Activated naive CD4-positive, alpha-beta T cell (primary cell): ENCODE data around the gene CHN2.

Experiments used
- DNase-seq, 4 experiments: peaks; one replicate each; lab custom pipeline; 2025; lab: John Stamatoyannopoulos, UW

CHN2 gene

DNA sequence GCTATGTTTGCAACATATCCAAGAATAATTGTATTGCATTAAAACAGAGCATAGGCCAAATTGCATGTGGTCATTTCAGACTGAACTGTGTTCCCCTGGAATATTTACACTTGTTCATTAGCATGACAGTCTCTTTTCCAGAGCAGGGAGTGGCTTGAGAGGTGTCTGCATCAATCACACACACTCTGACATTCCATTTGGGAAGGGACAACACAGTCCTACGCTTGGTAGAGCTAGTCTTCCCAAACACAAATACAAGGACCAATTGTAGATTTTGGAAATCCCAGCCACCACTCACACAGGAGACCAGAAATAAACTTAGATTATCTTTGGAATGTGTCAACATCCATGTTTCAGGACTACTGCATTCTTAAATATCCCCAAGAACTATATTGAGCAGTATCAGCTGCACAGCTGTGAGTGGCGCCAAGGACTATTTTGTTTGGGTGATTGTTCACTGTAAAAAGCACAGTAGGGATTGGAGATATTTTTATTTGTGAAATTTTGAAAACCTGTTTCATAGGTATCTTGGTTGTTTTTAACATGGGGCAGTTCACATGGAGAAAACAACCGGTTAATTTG, 275.5 kb downstream of the CHN2 start:
- DNase-seq = no peak

DNA sequence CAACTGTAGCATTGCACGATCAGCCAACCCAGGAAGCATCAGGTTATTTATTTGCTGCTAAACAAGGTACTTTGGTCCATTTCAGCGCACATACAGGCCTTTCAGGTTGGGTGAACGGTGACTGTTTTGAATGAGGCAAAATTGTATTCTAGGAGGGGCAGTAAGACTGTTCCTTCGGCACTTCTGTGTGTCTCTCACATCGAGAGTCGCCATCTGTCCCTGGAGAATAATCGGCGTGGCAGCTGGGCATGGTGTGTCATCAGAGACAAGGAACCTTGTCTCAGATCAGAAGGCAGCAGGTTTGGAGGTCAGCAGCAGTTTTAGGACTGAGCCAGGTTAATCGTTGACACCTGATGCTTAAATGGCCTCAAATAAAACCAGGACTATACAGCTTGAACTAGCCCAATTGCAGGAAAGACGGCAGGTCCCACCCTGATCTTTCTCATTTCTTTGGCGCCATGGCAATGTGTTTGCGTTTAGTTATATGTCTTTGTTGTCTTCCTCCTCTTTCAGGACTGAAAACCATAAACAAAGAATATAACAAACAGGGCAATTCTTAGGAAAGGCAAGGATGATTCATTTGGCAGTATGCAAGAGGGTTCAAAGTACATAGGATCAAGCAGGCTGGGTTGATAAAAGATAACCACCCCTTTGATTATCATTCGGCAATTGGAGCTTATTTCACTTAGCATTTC, 277.0 kb downstream of the CHN2 start:
- no peak for DNase-seq

DNA sequence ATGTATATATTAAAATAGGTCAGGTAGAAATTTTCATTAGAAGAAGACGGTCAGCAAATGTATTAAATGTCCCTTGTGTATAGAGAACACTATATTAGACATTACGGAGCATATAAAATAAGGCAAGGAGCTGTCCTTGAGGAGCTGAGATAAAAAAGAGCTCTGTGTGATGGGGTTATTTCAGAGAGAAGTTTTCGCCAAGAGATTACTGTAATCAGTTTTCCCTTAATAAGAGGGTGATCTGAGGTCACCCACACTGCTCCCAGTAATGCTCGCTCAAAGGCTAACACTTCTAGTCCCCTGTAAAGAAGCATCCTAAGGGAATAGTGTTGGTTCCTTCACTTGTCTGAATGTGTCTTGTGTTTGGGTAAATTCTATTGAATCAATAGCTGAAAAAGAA, 282.3 kb downstream of the CHN2 start:
- no peak for DNase-seq

DNA sequence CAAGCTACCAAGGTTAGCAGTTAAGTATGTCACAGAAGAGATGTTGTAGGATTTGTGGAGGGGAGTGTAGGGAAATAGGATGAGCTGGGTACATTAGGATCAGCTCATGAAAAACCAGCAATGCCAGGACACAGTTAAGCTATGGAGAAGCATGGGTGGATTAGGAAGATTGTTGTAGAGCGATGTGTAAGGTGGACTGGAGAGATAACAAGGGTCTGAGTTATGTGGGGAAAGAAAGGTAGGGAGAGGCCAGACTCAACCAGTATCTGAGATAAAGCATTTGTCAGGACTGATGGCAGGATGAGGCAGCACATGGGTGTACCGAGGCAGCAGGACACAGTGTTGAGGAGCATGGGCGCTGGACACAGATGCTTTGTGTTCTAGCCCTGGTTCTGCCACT, 283.7 kb downstream of the CHN2 start:
- no peak for DNase-seq

DNA sequence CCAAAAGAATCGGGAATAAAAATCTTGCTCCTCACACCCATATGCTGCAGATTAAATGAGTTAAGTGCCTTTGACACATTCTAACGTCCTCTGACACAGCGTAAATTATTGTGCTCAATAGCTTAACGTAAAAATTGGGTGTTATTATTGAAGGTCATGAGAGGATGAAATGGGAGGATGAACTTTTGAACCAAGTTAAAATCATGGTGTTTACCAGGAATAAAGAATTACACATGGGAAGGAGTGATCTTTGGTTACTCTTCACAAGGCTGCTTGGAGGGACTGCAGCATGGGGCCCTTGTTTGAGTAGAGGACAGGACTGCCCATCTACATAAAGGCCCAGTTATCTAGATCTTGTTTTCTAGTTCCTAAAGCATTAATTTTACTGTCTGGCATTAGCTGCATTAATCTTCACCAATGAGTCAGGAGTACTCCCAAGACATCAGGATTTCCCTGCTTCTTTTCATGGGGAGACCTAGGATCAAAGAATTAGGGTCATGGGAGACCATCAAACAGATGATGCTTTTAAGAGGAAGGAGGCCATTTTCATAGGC, 284.2 kb downstream of the CHN2 start:
- no peak for DNase-seq

DNA sequence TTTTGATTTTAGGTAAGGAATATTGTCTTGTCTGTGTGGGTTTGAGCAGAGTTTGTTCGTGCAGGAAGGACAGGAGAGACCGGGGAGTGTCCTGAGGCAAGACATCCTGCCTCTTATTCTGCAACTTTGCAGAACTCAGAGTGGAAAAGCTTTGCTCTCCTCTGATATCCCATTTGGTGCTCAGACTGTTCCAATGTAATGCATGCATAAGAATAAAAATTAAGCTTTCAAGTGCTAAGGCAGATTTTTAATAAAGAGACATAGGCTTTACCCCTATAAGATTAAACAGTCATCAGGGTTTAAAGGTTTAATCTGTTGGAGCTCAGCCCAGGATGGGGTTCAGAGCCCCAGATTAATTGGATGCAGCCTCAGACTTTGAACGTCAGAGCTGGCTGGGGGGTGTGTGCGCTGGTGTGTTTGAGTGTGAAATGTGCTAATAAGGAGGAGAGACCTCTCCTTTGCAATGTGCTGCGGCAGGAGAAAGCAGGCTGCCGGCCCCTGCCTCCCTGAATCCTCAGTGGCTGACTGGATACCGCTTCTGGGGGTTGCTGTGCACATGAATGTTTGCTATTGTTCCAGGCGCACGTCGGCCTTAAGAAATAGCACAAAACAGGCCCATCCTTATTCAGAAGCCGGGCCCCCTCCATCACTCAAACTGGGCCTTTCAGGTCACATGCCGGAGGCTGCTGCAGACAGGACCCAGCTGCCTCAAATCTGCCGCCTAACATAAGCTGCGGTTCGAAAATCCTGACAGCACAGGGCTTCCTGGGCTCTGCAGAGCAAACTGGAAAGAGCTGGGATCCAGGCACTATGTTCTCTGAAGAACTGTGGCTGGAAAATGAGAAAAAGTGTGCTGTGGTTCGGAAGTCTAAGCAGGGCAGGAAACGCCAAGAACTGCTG, 285.0 kb downstream of the CHN2 start:
- DNase-seq = no peak

DNA sequence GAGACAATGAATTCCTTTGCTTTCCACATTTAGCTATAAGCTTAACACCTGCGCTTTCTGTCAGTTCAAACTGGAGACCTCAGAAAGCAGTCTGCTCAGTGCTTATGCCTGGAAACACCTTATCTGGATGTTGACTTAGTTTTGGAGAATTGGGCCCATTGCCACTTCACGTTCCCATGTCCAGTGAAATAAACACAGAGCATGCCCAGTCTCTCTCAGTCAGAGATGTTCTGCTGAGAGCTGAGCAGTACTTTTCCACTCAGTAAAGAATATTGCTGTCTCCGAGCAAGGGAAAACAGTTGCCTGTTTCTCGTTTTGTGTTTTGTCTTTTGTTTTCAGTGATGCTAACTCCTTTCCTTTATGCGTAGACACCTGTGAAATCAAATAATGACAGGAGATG, 285.9 kb downstream of the CHN2 start:
- DNase-seq = no peak

DNA sequence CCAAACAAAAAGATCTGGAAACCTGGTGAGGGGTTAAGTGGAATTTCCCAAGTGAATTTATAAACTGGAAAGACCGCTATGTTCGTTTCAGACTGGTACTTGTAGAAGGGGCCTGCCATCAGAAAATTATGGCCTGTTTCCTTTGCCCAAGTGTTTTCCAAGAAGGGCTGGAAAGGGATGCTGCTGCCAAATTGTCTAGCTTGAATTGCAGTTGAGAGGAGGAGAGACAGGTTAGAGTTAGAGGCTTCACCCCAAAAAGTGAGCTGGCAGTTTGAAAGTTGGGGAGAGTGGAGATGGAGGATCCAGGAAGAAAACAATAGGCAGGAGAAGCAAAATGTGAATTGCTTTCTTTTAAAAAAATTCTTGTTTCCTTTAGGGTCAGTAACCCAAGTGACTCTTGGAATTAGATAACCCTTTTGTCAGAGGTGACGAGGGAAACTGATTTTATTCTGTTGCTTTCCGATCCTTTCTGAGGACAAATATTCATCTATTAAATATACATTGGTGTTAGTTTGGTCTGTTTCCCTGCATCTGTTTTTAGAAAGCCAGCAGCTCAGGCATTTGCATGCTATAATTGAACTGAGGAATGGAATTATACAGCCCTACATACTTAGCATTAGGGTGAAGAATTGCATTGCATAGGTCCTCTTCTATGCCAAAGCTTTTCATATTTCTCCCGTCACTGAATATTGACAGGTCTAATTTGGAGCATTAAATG, 286.5 kb downstream of the CHN2 start:
- no peak for DNase-seq

DNA sequence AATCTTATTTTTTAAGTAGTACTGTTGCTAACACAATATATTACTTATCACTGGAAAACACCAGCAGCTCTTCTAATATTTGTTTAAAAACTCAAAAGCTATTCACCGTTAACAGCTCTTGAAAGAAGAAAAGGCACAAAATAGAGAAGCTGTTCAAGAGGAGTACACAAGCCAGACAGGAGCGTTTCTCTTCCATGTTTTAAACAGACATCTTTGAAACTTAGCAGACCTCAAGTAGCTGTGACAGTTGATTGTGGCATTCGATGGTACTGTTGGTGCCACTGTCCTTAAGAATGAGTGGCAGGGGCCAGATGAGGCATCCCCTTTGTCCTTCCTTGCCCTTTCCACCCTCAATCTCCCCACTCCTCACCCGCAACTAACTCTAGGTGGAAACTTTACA, 287.5 kb downstream of the CHN2 start:
- DNase-seq = no peak

DNA sequence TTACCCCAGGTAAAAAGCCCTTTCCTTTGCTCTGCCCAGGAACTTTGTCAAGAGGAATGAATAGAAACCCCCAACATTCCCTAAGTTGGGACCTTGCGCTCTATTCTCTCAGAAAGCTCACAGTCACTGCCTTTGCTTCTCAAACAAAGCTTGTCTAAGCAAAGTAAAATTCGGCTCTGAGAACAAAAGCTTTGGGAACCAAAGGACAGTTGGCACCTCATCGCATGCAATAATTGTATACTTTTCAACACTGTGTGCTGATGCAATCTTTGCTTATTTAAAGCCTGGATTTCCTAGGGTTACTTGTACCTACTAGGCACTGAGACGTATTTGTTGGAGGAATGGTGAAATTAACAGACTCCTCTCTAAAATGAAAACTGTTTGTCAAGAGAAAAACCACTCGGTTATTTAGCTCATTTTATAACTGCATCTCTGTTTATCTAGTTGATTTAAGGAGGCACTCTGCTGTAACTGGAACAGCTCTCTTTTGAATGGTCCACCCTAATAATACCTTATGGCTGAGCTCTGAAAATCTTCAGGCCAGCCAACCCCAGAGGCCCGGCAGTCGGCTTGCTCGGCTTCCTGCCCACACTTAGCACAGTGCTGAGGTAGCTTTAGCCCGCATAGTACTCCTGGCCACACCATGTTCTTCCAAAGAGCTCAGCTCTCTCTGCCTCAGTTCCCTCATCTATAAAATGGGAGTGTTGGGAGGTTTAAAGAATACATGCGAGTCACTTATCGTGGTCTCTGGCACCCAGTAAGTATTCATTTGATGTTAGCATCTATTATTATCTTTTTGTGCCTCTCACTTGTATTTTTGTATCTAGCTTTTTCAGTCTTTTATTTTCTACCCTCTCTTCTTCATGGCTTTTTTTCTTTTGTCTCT, 288.9 kb downstream of the CHN2 start:
- DNase-seq = no peak

DNA sequence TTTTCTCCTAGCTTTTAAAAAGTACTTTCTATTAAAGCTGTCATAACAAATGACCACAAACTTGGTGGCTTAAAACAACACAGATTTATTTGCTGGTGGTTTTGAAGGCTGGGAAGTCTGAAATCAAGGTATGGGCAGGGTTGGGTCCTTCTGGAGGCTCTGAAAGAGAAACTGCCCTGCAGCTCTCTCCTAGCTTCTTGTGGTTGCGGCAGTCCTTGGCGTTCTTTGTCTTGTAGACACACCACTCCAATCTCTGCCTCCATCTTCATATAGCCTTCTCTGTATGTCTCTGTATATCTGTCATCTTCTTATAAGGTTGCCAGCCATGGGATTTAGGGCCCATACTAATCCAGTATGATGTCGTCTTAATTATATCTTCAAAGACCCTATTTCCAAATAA, 289.7 kb downstream of the CHN2 start:
- no peak for DNase-seq

DNA sequence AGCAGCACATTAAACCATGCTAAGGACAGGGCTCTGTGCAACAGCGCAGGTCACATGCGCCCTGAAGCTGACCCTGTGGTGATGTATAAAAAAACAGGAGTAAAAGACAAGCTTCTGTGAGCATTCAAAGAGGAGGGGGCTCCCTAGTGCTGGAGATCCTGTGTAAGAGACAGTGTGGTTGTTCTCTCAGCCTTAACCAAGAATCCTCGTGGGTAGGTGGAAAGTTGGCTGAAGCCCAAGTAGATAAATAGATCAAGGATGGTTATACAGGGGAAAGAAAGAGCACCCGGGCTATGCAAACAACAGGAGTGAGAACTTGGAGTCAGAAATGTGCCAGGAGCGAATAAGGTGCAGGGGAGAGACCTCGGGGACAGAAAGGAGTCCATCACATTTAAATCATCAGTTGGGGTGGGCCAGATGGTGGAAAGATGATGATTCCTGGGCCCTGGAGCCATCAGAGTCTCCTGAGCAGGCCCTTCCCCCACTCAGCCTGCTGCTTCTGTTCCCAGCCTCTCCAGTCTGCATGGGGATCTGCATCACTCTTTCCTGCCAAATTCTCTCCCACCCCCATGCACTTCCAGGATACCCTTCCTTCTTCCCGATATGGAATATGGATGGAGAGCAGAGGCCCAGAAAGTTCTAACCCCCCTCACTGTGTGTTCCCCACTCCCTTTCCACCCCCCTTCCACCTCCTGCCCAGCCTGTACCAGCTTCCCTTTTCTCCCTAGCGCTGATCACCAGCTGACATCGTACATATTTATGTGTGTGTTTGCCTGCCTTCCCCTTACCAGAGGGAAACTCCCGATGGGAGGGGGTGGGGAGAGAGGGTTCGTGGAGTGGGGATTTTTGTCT, 291.0 kb downstream of the CHN2 start:
- no peak for DNase-seq

DNA sequence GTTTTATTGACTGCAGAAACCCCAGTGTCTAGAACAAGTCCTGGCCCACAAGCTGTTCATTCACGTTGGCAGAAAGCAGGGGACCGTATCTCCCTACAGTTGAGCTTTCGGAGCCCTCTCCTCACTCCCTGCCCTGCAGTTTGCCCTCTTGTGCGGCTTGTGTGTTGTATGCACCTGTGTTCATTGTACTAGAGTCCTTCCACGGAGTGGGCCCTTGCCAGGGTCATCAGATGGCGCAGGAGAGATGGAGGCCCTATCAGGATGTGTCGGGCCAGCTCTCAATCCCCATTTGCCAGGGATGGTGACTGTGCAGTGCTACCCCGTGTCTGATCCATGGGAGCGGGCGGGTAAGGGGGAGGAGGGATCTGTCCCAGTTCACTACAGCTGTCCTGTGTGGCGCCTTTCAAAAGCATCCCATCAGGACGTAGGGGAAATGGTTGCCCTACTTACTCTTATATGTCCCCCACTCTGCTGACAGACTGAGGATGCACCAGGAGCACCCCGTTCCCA, 291.7 kb downstream of the CHN2 start:
- no peak for DNase-seq

DNA sequence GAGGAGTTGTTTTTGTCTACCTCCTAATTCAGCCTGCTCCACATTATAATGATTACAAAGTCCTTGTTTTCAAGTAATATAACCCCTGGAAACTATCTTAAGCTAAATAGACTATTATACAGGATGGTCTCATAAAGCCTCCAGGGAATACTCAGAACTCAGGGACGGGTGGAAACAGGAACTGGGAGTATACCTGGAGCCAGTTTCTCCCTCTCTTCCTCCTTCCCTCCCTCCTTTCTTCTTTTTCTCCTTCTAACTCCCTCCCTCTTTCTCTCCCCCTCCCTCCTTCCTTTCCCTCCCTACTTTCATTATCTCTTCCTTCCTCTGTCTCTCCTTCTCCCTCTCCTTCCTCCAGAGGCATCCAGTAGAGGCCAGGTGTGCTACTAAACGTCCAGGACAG, 292.8 kb downstream of the CHN2 start:
- DNase-seq = no peak

DNA sequence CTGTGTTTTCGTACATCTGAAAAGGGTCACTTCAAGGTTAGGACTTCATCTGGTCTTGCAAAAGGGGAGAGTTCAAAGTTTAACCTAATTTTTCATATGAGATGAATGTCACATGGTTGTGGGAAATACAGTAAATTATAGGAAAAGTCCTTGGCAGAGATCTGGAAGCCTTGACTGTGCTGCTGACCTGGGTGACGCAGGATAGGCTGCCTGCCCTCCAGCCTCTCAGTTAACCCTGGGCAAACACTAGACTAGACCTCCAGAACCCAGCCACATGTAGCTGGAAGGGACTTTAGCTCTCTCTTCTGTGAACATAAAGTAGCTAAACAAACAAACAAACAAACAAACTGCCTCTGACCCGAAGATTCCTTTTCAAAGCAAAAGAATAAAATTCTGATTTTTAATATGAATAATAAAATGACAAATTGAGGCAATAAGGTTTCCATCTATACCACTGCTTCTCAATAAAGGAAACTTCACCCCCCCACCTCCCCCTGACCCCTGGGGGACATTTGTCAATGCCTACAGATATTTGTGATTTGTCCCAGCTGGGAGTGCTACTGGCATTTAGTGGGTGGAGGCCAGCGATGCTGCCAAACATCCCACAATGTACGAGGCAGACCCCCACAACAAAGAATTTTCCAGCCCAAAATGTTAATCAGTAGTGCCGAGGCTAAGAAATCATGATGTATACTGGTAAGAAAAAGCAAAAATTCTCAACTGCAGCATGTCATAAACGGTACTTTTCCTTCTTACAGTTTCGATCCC, 293.8 kb downstream of the CHN2 start:
- no peak for DNase-seq

DNA sequence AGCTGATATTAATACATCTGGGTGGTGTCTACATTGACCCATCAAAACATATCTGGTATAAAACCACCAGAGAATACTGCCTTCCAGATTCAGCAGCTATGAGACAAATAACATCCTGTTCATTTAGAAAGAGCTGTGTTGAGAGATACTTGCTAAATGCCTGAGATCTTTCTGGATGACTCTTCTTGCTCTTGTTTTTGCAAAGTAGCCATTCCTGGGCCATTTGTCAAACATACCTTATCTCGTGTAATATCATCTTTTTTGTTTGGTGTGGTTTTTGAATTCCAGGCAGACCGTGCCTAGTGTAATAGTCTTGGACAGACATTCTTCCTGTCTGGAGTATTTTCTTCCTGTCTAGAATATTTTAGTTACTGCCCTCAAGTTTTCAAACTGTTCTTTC, 294.4 kb downstream of the CHN2 start:
- no peak for DNase-seq

DNA sequence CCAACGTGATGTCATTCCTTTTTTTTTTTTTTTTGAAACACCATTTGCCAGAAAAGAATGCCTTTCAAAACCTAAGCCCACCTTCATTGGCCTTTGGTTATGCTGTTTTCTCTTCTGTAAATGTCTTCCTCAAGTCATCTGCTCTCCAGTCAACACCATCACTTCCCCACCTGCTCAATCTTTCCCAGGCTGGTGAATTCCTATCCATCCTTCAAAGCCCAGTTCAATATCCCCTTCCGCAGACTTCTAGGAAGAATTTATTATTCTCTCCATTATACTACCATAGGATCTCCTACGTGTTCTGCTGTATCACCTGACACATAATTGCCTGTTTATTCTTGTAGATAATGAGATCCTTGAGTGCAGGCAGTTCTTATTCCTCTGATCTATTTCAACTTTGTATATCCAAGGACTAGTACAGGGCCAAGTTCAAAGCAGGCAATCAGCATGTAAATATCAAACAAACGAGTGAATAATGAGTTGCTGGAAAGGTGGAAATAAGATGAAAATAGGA, 295.6 kb downstream of the CHN2 start:
- DNase-seq = no peak

DNA sequence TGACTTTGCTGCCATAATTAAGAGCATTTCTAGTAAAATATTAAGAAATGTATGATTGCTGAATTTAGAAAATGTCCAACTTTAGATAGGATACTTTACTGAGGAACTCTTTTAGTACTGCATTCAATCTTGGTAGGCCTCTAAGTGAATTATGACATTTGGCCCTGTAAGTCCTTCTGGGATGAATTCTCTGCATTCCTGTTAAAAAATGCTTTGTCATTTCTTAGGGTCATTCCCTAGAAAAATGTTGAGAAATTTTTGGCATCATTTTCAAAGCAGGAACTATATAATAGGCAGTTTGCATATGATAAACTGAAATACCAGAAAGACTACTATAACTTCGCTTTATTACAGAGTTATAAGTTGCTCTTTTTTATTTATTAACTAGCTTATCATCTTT, 299.8 kb downstream of the CHN2 start:
- DNase-seq = no peak

DNA sequence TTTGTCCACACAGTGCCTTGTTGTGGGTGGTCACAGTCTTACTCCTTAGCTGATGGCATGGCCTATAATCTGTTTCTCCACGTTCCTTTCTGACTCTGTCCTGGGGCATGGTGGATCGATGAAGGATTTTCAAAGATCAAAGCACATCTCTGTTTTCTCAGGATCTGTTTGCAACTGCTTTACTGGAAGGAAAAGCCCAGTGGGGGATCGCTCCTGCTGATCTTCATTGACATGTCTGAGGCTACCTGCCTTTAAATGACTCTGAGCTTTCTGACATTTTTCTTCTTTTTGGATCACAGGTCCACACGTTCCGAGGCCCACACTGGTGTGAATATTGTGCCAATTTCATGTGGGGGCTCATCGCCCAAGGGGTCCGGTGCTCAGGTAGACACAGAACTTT, 301.1 kb downstream of the CHN2 start:
- no peak for DNase-seq
